ENCODE measurements around the gene KCNMA1. TPM values are rescaled to one million over a fixed set of nuclear protein-coding genes. Genes with fewer than 3 reads are reported as not detected.
A peak's percentile ranks its signal among the peaks of the same experiment; 100 is the strongest.

The KCNMA1 gene
- total RNA-seq, 1 donor from 2014 or later, result 15.8 TPM

DNA sequence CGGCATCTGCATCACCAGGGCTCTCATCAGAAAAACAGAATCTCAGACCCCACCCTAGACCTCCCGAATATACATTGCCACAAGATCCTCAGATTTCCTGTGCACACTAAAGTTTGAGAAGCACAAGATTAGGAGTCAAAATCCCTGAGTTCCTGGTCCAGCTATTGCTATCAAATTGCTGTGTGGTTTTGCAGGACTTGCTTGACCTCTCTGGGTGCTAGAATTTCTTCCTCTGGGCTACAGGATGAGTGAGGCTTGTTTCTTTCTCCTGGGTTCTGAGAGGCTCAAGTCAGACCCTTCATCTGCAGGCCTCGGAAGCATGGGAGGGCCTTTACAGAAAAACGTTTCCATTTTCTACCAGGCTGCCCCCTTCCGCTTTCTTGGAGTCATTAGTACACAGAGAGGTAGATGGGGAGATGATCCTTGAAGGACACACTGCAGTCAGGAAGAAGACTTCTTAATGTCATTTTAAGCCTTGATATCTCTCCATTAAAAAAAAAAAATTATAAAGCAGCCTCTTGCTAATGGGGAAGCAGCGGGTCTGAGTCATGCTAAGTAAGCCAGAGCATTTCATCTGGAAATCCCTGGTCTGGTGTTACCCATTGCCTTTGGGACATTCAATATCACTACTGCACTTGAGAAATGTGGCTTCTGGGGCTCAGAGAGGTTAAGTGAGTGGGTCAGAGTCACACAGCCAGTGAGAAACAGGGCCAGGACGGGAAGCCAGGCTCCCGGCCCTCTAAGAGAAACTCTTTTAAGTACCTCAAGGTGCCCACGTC lies 173.5 kb downstream of the KCNMA1 start:
- FAIRE-seq, result no peak
- H3K27me3 ChIP-seq (ENCODE audit: control insufficient read depth, insufficient read depth, low read length), result no peaks in the 10 kb centered on the region

DNA sequence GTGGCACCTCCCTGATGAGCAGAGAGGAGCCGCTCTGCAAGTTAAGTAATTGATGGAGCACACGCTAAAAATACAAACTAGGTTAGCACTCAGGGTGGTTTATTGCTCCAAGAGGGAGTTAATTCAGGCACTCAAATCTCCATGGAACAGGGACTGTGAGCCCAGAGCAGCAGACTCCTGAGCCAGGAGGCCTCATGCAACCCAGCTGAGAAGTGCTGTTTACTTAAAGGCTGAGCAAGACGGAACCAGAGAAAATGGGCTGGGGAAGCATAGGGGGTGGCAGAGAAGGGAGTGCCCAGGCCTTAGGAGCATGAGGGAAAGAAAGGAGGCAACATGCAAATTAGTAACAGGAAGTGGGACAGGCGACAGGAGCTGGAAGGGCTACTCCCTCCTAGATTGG lies 174.1 kb downstream of the KCNMA1 start:
- DNase-seq (ENCODE audit: low read depth), result no peak
- H3K36me3 ChIP-seq (ENCODE audit: control insufficient read depth, insufficient read depth, low read length), result no peaks in the 10 kb centered on the region
- H3K4me3 ChIP-seq (ENCODE audit: low read depth, low read length), result no peak overlapping the region
- peak; percentile 50 for FAIRE-seq
- no peaks in the 10 kb centered on the region for H3K27me3 ChIP-seq (ENCODE audit: control insufficient read depth, insufficient read depth, low read length)
- TF ChIP-seq, protein P1, sequence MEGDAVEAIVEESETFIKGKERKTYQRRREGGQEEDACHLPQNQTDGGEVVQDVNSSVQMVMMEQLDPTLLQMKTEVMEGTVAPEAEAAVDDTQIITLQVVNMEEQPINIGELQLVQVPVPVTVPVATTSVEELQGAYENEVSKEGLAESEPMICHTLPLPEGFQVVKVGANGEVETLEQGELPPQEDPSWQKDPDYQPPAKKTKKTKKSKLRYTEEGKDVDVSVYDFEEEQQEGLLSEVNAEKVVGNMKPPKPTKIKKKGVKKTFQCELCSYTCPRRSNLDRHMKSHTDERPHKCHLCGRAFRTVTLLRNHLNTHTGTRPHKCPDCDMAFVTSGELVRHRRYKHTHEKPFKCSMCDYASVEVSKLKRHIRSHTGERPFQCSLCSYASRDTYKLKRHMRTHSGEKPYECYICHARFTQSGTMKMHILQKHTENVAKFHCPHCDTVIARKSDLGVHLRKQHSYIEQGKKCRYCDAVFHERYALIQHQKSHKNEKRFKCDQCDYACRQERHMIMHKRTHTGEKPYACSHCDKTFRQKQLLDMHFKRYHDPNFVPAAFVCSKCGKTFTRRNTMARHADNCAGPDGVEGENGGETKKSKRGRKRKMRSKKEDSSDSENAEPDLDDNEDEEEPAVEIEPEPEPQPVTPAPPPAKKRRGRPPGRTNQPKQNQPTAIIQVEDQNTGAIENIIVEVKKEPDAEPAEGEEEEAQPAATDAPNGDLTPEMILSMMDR (IDR thresholded peaks at IDR 0.05; ENCODE audit: insufficient read depth, low read length, severe bottlenecking), result no peak

More for the DNA sequence above, 173.5 kb downstream of the KCNMA1 start:
- Histone ChIP-seq H3K4me3 (ENCODE audit: low read depth, low read length) (no peak overlapping the region), H3K36me3 (ENCODE audit: control insufficient read depth, insufficient read depth, low read length) (no peaks in the 10 kb centered on the region)
- TF ChIP-seq, protein P1 (IDR thresholded peaks at IDR 0.05; ENCODE audit: insufficient read depth, low read length, severe bottlenecking), result no peak
- DNase-seq (ENCODE audit: low read depth), result peak; percentile 45

DNA sequence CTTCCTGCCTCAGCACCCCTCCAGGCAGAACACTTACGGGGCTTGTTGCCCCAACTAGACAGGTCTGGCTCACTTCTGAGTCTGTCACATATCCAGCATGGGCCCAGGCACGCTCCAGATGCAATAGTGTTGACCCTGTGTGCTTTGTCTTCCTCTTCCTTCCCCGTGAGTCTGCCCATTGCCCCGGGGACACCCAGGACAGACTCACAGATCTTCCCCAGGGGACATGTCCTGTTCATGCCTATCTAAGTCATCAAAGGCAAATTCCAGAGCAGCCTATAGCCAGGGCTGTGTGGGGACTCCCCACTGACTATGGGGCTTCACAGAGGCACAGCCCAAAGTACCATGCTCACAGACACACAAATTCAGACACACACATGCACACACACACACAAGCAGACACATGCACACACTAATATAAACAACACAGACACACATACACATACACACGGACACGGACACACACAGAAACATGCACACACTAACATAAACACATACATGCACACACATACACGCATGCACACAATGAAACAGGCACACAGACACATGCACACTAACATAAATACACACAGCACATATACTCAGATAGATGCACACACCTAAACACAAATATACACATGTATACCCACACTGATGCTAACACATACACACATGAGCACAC lies 175.8 kb downstream of the KCNMA1 start:
- DNase-seq (ENCODE audit: low read depth) (peak; percentile 55), FAIRE-seq (no peak)
- Histone ChIP-seq H3K4me3 (ENCODE audit: low read depth, low read length) (no peak overlapping the region), H3K36me3 (ENCODE audit: control insufficient read depth, insufficient read depth, low read length) (no peaks in the 10 kb centered on the region), H3K27me3 (ENCODE audit: control insufficient read depth, insufficient read depth, low read length) (no peaks in the 10 kb centered on the region)
- TF ChIP-seq, protein P1 (IDR thresholded peaks at IDR 0.05; ENCODE audit: insufficient read depth, low read length, severe bottlenecking), result no peak

DNA sequence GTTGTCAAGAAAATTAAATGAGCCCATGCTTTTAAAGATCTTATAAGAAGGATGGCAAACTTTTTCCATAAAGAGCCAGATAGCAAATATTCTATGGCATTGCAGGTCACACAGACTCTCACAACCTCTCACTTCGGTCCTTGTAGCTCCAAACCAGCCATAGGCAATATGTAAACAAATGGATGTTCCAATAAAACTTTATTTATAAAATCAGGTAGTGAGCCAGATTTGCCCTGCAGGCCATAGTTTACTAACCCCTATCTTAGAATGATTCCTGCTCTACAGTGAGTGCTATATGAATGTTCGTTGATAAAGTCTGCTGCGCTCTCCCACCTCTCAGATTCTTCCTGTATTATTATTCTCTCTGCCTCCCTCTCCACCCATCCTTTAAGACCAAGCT lies 177.7 kb downstream of the KCNMA1 start:
- DNase-seq (ENCODE audit: low read depth), result no peak
- FAIRE-seq, result no peak

DNA sequence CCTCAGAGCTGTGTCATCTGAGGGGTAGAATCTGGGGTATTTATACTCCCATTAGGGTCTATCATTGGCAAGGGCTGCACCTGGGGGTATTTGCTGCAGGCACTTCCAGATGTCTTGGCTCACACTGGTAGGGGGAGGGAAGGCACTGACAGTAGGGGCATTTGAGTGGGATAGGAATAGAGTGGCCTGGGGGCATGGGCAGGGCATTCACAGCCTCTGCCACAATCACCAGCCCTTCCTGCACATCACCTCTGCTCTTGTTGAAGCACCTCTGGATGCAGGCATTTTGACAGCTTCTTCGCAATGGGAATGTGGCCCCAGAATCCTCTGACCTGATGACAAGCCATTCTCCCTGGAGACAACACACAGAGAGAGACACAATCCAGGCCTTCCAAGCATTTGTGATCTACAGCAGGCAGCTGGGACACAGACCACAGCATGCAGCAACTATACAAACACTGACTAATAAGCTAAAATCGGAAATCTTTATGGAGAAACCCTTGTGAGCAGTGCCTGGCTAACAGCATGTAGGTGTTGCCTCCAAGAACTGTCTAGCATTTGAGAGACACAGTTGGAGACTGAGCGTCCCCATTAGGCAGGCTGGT lies 178.5 kb downstream of the KCNMA1 start:
- Histone ChIP-seq H3K36me3 (ENCODE audit: control insufficient read depth, insufficient read depth, low read length) (no peaks in the 10 kb centered on the region), H3K27me3 (ENCODE audit: control insufficient read depth, insufficient read depth, low read length) (no peaks in the 10 kb centered on the region), H3K4me3 (ENCODE audit: low read depth, low read length) (no peak overlapping the region)
- FAIRE-seq, result peak; percentile 68
- TF ChIP-seq, protein P1 (IDR thresholded peaks at IDR 0.05; ENCODE audit: insufficient read depth, low read length, severe bottlenecking), result no peak
- DNase-seq (ENCODE audit: low read depth), result peak; percentile 30

More for the DNA sequence above, 177.7 kb downstream of the KCNMA1 start:
- H3K27me3 ChIP-seq (ENCODE audit: control insufficient read depth, insufficient read depth, low read length), result no peaks in the 10 kb centered on the region
- H3K4me3 ChIP-seq (ENCODE audit: low read depth, low read length), result no peak overlapping the region
- no peaks in the 10 kb centered on the region for H3K36me3 ChIP-seq (ENCODE audit: control insufficient read depth, insufficient read depth, low read length)
- TF ChIP-seq, protein P1 (IDR thresholded peaks at IDR 0.05; ENCODE audit: insufficient read depth, low read length, severe bottlenecking), result no peak

Data from bronchial epithelial cell (primary cell).